ENCODE measurements around the gene ITGB2.
"Not testable (repeated sequence)": the region's sequence is repeated elsewhere in the genome, so short reads cannot be mapped to it uniquely, and the experiment has no call there.

Gene ITGB2

DNA sequence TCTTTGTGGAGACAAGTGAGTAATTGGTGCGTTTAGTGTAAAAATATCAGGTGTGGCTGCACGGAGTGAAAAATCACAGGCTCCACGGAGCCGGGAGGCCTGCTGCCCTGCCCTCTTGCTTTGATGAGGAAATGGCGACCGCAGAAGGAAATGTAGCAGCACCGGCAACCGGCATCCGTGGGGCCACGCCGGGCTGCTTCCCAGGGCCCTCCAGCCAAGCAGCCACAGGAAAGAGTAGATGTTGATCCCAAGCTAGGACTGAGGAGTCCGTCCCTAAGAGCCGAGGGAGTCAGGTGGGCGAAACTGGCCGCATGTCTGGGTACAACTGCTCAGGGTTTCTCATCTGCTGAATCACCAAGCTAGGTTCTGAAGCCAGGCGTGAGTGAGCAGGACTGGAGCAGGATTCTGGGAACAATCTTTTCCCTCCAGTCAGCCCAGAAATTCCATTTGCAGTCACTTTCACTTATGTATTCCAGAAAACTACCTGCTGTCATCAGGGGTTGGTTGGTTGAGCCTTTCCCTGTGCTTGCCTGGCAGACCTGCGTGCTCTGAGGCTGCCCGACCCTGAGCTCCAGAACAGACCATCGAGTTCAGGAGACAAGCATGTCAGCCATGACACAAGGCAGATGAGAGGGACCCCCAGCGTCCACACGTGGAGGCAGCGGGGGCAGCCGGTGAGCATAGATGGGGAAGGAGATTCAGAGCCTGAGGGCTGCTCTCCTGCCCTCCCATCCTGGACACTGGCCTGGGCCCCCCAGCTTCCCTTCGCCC is 5.8 kb upstream of the ITGB2 start:
- no peak for DNase-seq (ENCODE audit: low read depth, low spot score)

DNA sequence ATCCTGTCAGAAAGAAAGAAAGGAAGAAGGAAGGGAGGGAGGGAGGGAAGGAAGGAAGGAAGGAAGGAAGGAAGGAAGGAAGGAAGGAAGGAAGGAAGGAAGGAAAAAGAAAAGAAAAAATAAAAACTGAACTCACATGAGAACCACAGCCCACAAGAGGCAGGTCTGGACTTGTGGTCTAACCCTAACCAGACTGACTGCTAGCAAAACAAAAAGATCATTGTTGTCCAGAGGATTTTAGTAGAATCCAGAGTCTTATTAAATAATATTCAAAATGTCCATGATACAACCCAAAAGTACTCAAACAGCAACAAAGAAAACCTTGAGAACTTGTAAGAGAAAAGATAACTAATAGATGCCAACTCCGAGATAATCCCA is 4.7 kb upstream of the ITGB2 start:
- DNase-seq (ENCODE audit: low read depth, low spot score): no peak

DNA sequence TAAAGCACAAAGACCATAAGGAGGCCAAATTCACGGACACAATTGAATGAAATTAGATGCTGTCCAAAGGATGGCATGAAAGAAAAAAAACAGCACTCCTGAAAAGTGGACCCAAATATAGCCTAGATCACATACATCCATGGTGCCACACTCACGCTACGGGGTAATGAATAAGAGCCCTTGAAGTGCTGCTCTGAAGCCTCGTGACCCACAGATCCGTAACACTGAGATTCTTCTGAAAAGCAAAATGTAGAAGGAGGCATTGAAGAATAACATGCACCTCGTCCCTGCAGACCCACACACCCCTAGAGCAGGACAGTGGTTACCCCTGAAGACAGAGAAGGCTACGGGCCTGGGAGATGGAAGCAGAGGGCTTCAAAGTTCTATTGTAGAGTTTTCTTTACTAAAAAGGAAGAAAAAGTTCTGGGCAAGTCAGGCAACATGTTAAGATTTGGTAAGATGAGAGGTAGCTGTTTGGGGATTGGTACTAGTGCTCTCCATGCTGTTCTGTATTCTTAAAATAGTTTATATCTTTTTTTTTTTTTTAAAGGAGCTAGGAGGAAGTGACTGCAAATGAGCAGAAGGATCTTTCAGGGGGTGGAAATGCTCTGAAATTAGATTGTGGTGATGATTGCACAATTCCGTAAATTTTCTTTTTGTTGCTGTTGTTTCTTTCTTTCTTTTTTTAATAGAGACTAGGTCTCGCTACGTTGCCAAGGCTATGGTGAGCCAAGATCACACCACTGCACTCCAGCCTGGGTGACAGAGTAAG is 4.1 kb upstream of the ITGB2 start:
- DNase-seq (ENCODE audit: low read depth, low spot score): no peak

DNA sequence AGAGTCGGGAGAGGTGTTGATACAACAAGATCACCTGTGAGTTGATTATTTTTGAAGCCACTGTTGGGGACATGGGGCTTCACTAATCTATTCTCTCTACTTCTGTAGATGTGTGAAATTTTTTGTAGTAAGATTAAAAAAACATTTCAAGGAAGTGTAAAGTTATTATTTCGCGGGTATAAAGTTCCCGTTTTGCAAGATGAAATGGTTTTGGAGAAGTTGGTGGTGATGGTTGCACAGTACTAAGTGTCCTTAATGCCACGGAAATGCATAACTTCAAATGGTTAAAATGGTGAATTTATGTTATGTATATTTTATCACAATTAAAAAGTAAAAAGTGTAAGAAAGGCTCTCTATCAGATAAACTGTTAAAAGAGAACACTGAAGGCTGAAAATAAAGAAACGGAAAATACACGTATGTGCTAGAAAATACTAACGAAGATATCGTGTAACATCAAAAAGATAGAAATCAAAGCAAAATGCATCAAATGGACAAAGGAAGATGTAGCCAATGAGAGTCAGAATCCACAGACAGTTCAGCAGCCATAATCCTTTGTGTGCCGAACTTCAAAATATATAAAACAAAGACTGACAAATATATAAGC is 2.9 kb upstream of the ITGB2 start:
- no peak for DNase-seq (ENCODE audit: low read depth, low spot score)

DNA sequence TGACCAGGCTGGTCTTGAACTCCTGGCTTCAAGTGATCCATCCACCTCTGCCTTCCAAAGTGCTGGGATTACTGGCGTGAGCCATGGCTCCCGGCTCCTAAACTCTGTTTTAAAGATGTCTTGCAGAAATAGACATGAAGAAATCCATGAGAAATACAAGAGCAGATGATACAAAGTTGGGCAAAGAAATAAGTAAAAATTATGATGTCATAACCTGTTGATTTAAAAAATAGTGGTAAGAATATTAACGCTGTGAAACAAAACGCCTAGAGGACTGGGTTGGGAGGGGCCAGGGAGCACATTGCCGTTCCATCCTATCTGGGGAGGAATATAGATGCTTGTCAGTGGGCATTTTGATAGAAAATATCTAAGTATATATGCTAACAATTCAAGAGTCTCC is 1.2 kb upstream of the ITGB2 start:
- DNase-seq (ENCODE audit: low read depth, low spot score): no peak

DNA sequence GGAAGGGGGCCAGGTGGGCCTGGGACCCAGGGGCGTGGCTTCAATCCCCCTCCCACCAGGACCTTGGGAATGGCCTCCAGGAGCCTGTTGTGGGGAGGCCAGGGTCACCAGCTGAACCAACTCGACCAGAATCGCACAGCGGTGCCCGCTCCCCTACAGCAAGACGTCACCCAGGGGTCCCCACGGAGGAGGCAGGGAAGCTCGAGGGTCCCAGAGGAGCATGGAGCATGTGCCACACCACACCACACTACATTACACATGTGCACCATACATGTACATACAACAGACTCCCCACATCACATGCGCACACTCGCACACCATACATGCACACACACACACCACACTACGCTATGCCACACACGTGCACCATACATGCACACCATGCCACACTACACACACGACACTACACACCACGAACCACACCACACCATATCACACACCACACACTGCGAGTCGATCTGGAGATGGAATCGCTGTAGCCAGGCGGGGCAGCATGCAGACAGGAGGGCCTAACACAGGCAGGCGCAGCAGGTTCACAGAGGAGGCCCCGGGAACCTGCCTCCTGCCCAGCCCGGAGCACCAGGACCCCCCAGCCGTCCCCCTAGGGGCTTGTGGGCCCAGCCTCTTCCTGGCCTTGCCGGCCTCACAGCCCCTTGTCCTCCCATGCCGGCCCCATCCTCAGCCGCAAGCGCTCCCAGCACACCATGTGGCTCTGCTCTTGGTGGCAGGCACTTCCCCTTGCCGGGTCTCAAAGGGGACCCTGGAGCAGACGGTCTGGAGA is 596 bp downstream of the ITGB2 start:
- no peak for DNase-seq (ENCODE audit: low read depth, low spot score)

DNA sequence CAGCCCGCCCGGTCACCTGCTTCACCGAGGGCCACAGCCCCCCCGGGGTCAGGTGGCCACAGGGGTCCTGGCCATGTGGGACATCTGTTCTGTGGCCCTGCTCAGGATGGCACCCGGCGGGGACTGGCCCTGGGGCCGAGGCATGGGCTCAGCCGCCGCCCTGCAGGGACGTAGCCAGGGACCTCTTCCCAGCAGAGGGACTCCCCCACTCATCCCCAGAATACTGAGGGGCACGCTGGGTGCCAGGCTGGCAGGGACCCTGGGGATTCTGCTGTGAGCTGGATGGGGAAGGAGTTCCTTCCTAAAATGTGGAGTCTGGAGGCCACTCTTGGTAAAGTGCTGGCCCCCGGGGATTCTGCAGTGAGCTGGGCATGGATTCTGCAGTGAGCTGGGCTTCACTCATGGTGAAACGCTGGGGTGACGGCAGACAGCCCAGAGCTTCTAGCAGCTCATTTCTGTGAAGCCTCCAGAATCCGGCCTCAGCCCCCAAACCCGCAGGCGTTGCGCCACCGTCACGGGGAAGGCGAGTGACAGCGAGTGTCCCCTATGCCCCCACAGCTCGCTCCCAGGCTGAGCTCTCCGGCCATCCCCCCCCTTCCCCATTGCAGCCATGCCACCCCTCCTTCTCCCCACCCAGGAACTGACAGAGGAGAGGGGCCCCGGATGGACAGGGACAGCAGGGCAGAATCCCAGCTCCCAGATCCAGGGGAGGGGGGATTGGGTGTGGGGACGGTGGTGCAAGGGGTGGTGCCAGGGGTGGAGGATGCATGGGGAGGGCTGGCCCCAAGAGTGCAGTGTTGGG is 1.4 kb downstream of the ITGB2 start:
- DNase-seq (ENCODE audit: low read depth, low spot score): no peak

DNA sequence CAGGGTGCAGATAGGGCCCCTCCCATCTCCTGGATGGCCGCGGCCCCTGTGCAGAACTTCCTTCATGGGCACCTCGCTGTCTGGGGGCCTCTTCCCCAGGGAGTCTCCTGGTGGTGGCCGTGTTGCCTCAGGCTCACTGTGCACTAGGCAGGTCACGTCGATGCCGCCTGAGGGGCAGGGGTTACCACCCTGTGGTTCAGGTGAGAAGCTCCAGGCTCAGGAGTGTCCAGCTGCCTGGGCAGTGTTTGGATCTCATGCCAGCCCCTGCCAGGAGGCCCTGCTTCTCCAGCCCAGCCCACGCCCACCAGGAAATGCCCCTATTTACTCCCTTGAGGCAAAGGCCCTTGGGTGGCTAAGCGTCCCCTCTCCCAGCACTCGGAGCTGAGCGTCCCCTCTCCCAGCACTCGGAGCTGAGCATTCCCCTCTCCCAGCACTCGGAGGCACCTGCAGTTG is 2.1 kb downstream of the ITGB2 start:
- DNase-seq (ENCODE audit: low read depth, low spot score): no peak

DNA sequence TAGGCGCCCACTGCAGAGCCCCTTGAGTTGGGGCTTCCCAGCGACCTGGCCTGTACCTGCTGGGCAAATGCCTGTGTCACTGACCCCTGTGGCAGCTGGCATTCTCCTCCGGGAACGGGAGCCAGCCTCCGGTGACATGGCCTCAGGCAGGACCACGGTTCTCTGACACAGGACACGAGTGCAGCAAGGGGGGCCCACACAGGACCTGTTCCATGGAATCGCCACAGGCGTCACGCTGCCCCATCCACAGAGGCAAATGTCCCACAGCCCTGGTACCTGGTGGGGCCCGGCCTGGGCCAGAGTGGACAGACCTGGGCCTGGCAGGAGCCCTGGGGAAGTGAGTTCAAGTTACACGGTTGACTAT is 2.6 kb downstream of the ITGB2 start:
- DNase-seq (ENCODE audit: low read depth, low spot score): no peak

DNA sequence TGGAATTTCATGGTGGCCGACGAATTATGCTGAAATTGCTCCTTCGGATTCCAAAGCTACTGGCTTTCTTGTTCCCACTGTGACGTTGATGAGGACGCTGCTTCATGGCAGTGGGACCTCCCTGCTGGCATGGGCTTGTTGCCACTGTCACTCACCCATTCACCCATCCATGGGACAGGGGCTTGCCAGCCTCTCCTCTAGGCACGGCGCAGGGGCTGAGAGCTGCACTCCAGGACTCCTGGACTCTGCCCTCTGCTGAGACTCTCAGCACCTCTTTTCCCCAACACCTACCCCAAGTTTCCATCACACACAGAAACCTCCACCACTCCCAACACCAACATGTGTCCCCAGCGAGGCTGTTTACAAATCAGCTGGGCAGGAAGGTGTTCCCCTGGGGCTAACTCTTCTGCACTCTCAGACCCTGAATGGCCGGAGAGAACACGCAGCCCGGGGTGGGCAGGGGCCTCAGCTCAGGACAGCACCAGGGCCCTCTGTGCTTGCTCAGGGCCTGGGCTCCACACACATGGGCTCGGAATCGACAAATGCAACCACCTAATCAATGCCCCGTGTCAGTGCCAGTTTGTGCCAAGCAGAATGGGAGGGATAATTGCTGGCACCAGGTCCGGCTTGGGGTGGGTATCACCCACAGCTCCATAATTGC is 3.1 kb downstream of the ITGB2 start:
- no peak for DNase-seq (ENCODE audit: low read depth, low spot score)

DNA sequence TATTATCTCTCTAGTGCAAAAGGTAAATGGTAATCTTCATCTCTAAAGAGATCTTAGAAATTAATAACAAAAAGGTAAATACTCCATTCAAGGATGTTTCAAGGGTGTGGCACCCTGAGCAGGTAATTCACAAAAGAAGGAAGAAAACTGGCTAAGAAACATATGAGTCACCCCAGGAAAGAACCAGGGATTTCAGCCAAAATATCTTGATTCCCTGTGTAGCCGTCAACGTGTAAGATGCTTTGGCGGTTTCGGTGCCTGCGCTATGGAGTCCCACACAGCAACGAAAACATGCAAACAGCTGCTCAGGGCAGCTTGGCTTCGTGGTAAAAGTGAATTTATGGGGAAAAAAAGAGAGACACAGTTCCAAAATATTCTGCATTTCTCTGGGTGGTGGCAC is 3.7 kb downstream of the ITGB2 start:
- DNase-seq (ENCODE audit: low read depth, low spot score): no peak

DNA sequence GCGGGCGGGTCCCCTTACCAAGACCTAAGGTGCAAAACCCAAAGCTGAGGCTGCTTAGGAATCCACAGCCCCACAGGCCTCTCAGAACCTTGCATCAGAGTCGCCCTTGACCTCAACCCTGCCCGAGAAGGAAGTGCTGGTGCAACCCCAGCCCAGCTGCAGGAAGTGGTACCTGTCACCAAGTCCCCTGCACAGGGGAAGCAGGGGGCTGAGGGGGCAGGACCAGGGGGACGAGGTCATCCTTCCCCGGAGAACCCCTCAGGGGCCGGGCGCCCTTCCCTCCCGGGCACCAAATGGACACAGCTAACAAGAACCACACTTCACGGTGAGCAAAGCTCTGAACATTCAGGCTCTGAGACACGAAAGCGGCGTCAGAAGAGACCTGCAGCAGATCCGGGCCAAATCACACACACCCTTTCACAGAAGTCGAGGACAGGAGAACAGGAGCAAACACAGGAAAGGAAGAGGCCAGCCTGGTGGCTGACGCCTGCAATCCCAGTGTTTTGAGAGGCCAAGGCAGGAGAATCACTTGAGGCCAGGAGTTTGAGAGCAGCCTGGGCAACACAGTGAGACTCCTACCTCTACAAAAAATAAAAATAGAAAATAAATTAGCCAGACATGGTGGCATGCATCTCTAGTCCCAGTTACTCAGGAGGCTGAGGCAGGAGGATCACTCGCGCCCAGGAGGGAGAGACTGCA is 6.4 kb downstream of the ITGB2 start:
- DNase-seq (ENCODE audit: low read depth, low spot score): no peak

DNA sequence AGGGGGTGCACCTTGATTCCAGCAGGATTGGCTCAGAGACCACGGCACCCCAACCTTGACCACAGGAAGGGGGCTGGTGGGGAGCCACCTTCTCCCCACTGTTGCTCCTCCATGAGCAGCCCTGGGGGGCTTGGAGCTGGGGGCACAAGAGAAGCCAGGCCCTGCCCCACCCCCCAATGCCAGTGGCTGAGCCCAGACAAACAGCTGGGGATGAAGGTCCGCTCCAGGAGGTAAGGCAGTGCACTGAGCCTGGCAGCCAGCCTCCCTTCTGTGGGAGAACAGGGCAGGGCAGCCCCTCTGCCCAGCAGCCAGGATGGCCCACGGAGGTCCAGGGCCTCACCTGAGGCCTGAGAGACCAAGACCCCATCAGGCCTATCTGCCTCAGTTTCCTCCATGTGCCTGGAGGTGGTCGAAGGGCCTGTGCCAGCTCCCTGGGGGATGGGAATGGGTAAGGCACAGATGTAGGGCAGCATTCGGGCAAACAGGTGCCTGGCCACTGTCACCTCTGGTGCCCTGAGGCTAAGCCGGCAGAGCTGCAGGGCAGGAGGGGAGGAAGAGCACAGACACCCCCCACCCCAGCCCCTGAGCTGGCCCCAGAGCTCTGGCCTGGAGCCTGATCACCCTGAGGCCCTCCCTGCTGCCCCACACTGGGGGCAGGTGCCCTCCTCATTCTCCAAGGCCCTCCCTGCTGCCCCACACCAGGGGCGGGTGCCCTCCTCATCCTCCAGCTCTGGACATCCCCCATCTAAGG is 7.1 kb downstream of the ITGB2 start:
- no peak for DNase-seq (ENCODE audit: low read depth, low spot score)

DNA sequence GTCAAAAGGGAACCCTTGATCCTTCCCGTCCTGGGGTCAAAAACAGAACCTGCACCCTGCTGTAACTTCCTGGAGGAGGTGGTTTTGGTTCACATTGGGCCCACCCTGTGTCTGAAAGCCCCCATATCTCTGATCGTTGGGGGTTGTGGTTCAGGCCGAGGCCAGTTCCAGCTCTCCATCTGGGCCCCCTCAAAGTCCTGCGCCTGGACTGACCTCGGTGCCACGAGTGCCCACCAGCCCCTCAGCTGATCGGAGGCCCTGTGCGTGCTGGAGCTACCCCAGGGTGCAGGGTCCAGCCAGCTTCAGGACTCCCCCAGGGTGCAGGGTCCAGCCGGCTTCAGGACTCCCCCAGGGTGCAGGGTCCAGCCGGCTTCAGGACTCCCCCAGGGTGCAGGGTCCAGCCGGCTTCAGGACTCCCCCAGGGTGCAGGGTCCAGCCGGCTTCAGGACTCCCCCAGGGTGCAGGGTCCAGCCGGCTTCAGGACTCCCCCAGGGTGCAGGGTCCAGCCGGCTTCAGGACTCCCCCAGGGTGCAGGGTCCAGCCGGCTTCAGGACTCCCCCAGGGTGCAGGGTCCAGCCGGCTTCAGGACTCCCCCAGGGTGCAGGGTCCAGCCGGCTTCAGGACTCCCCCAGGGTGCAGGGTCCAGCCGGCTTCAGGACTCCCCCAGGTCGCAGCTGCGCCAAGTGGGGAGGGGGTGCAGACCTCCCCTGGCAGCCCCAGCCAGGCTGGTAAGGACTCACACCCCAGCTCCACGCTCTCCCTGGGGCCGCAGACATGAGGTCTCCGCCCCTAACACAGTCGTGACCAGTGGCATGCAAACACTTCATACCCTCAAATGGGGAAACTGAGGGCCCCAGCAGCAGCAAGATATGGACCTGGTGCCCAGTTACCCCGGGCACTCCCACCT is 7.9 kb downstream of the ITGB2 start:
- not testable (repeated sequence) for DNase-seq (ENCODE audit: low read depth, low spot score)

DNA sequence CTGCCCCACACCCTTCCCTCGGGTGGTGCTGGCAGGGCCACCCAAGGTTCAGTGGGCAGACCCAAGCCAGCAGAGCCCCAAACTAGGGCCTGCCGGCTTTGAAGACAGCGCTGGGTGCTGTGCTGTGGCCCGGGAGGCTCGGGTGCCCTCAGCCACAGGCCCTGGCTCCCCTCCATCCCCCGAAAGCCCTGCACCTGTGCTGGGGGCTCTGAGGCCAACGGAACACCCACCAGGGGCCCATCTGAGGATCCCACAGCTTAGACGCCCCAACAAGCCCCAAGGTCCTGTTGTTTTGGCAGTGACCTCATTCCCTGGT is 8.6 kb downstream of the ITGB2 start:
- DNase-seq (ENCODE audit: low read depth, low spot score): no peak

DNA sequence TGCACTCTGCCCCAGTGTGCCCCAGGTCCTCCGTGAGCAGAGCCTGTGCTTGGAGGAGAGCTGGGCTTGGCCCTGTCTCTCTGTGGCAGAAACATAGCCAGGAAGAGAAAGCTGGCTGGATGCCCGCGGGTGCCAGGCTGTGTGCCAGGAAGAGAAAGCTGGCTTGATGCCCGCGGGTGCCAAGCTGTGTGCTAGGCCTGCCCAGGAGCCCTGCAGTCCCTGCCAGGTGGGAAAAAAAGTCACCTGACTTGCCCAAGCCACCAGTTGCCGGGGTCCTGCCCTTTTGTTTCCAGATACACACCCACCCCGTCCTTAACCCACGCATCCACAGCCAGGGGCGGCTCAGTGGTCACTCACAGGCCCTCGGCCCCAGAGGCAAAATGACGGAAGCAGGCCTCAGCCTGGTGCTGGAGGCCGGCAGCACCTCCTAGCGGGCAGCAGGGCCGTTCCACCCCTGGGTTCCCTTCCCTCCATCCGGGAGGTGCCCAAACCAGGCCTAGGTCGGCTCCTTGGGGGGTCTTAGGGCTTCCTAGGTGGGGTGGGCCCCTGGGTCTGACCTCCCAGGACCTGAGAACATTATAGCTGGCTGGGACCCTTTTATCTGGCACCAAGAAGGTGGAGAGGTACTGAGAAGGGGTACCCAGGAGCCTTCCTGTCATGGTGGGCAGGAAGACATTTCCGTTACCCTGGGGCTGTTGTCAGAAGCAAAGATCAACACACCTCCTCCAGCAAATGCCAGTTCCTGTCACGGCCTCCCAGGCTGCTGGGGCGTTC is 9.1 kb downstream of the ITGB2 start:
- no peak for DNase-seq (ENCODE audit: low read depth, low spot score)

DNA sequence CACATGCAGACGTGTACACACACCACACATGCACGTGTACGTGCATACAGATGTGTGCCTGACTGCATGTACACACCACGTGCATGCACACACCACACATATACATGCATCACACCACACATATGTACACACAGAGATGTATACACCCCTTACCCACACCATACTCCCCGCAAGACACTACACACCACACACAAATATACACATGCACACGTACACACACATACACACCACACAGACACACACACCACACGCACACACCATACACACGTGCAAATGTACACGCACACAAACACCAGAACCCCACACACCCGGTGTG is 9.7 kb downstream of the ITGB2 start:
- no peak for DNase-seq (ENCODE audit: low read depth, low spot score)

Data from iPS DF 19.7 (cell line).